SU-DHL-6 (cell line): ENCODE data around the gene ANKH.

Experiments used
- CTCF ChIP-seq: fragments of 200-600 bp; sonication (generic); IDR thresholded peaks from one replicate; pipeline ENCODE4 v1.5.1; 2017; ENCODE audit warnings: antibody characterized with exemption, mild to moderate bottlenecking, low read length, moderate library complexity; ENCODE audit not compliant: insufficient read depth, poor library complexity, severe bottlenecking
- EZH2phosphoT487 ChIP-seq: fragments of 200-600 bp; sonication (generic), shearing (Covaris generic); conservative IDR thresholded peaks from 2 replicates; pipeline ENCODE4 v1.6.1; 2018; ENCODE audit warnings: mild to moderate bottlenecking, antibody characterized with exemption, low read length, moderate library complexity, mixed read lengths

- no peak for TF ChIP-seq CTCF
- TF ChIP-seq EZH2phosphoT487: no peak
Measured at GRCh38 chr5:14673443-14673842, 198.1 kb downstream of the ANKH start.
